GM18519 (cell line): ENCODE data around the gene IRF6.
"Not testable (repeated sequence)": the region's sequence is repeated elsewhere in the genome, so short reads cannot be mapped to it uniquely, and the experiment has no call there.

Experiments
- ATAC-seq: cut with Tn5 transposase; IDR thresholded peaks from one replicate; pipeline ENCODE4 v1.9.1; 2021; ENCODE audit warnings: mild to moderate bottlenecking, moderate library complexity; ENCODE audit not compliant: unreplicated experiment, low FRiP score

The IRF6 gene

DNA sequence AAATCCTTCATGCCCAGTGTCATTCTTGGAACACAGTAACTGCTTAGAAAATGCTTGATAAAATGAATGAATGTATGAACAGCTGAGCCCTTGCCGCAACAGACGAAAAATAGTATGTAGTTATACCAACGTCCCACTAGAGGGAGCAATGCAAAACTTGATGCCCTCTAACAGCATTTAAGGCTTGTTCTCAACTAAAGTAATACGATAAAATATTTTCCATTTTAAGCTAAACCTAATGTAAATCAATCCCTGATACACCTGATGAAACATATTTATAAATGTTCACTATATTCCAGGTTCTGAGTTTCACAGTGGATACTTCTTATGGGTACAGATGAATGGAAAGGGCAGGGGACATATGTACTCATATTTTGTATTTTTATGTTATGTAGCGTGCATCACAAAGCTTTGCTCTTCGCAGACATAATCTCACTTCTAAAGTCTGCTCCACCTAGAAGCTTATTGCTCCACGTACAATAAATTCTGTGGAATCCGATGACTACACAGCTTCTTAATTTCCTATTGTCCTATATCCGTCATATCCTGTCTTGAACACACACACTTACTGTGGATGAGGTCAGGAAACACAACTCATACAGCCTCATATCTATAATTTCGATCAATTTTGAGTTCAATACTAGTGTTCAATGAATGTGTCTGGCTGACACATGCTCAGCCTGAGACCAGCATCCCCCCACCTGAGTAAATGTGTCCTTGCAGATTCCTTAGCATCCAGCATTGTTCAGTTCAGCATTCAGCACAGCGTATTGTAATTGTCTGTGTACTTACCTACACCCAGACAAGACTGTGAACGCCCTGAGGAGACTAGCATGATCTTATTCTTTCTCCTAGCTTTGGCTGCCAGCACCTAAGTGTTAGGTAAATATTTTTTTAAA is 17.4 kb upstream of the IRF6 start:
- ATAC-seq = no peak

DNA sequence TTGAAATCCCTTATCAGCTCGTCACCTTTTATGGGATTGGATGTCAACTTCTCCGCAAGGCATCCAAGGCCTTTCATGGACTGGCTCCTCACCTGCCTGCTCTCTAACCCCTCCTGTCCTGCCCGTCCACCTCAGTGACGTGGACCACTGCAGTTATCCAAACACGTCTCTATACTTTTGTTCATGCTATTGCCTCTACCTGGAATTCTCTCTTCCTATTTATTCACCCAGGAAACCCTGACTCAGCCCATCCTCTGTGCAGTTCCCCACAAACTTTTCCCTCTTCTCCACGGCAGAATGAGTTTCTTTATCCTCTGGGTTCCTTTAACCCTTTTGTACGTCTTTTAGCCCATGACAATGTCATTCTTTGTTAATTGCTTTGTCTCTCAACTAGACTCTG is 16.8 kb upstream of the IRF6 start:
- no peak for ATAC-seq

DNA sequence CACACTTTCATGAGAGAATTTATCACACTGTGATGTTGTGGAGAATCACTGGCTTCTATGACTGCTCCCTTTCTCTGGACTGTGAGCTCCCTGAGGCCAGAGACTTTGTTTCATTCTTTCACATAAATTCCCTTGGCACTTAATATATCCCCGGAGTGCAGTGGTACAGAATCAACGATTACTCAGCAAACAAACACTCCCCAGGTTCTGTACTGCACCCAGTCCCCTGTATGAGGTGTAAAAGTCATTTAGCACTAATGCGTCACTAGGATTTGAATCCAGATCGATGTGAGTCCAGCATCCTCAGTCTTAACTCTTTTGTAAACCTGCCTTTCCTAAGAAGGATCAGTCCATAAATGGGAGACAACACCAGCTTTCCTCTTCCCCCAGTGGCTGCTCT is 15.0 kb upstream of the IRF6 start:
- no peak for ATAC-seq

DNA sequence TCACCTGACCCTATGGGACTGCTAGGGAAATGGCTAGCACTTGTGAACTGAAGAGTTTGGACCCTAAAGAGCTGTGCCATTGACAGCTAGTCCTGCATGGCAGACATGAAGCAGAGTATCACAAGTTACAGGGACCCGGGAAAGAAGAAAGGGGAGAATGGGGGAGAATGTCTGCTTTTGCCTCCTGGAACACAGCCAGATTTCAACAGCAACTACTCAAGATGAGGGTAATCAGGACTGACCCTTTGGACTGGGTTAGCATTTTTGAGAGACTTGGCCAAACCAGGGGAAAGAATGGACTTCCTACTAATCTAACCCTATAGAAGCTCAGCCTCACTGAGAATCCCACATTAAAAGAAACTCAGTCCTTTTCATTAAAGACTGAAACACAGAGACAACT is 13.1 kb upstream of the IRF6 start:
- no peak for ATAC-seq

DNA sequence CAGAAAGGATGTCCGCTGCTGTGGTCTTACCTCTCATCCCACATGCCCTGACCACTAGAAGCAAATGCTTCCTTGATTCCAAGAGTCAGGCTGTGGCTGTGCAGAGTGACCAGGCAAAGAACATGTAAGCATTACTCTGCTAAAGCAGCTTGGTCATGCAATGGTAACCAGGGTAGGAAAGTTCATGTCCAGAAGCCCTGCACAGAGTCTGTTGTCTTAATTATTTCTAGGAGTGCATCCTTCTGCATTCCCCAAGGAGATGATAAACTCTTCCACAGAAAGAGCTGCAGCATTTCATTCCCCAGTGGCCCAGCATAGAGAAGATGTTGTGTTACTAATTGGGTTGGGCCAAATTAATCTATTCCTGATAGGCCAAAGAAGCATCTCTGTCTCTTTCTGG is 11.7 kb upstream of the IRF6 start:
- ATAC-seq = no peak

DNA sequence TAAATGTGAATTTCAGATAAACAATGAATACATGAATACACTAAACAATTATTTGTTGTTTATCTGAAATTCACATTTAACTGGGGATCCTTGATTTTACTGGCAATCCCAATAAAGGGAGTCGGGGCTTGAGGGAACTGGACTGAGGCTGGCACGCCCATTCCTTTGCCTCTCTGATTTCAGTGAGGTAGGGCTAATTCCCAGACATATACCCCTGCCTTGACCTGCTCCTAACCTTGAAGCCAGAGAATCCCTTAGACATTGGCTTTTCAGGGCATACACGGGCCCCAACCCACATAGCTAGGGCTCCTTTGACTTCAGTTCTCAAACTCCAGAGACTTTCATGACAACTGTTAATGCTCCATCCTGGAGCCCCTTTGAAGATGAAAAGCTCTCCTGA is 11.0 kb upstream of the IRF6 start:
- ATAC-seq = no peak

DNA sequence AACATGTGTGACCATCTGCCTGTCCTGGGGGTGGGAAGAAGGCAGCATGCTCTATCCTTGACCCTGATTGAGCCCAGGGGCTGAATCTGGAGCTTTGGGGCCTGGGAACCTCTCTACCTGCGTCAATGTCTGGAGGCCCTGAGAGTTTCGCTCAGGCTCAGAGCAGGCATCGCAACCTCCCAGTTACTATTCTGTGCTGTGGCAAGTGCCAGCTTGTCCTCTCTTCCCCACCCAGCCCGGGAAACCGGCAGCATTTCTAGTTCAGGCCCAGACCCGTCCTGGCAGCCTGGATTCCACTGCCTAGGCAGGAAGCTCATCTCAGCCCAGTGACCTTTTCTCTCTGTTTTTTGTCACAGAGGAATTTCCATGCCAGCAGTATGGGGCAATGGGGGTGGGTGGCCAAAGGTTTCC is 10.0 kb upstream of the IRF6 start:
- no peak for ATAC-seq

DNA sequence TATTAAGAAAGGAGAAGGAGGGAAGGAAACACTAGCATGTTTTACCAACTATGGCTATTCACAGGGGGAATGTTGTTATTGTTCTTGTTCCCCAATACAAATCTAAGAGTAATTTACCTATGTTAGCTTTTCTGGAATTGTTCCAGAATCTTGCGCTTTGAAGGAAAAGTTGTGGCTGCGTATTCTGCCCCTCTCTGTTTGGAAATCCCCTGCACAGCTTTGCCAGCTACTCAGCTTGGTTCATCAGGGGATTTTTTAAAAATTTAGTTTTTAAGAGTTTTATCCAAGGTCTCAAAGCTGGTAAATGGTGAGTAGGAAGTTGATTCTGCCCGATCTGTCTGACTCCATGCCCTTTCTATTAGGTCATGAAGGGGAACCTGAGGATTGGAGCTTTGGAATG is 9.5 kb upstream of the IRF6 start:
- ATAC-seq = no peak

DNA sequence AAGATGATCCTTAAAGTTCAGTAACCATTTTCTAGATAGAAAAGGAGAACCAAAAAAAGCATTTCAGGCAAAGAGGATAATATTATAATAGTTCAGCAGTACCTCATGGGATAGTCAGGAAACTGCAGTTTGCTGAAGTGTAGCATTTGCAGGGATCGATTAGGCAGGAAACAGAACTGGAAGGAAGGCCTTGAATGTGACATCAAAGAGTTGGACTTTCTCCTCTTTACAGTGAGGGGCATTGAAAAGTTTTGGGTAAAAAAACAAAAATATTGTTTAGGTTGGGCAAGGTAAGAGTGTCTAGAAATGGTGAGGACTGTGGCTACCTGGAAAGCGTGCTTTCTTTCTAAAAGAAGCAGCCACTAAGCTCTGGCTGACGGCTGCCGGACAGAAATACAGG is 8.0 kb upstream of the IRF6 start:
- no peak for ATAC-seq

DNA sequence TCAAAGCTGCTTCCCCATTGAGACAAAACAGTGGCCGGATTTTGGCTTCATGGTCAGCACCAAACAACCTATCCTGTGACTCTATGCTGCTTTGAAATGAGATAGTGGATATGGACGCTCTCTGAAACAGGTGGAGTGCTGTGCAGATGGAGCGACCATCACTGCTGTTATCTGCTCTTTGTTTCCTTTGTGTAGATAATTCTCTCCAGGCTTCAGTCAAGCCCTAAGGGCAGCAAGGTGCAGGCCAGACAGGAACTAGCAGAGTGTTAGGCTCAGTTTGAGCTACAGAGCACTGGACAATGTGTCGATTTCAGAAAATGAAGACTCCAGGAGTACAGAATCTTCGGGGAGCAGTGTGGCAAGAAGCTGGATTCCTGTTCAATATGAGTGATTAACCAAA is 4.8 kb upstream of the IRF6 start:
- no peak for ATAC-seq

DNA sequence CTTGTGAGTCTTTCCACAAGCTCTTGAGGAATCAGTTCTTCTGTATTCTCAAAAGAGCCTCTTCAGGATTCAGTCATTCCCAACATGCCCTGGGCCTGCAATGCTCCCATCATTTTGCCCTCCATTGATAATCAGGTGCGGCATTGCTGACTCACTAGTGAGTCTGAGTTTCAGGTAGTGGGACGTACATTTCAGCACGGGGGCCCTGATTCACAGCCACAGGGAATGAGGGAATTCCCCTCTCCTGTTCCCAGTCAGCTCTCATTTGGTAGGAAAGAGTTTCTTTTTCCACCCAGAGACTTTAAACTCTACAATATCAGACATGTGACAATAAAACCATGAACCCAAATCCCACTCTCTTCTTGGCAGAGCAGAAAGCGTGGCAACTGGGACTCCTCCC is 3.7 kb upstream of the IRF6 start:
- no peak for ATAC-seq

DNA sequence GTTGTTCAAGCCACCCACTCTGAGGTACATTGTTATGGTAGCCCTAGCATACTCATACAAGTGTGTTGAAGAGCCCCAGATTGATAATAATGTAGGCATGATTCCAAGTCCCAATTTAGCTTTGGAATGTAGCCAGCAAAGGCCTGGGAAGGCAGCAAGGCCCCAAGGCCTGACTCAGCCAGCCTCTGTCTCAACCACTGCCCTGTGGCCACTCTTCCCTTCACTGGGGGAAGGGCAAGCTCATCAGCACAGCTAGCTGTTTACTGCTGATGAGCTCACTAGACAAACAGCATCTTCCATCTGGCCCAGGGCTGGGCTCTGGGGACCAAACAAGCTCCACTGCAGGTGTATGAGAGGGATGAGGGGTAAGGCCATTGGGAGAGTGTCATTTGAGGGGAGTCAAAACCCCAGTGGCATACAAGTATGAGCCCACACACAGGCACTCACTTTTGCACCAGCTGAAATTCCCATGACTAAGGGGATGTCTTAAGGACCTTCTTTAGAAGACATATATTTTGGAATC is 2.2 kb upstream of the IRF6 start:
- no peak for ATAC-seq

DNA sequence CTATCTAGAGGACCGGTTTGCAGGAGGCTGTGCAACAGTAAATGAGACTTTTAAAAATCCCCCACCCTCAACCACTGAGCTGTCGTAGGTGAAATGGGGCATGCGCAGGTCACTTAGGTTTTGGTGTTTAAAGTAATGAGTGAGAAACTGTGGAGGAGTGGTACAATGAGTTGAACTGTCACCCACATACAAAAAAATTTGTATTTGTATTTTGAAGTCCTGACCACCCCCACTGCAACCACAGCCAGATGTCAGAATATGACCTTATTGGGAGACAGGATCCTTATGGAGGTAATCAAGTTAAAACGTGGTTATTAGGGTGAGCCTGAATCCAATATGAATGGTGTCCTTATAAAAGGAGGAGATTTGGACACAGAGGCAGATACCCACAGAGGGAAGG is 1.6 kb upstream of the IRF6 start:
- no peak for ATAC-seq

DNA sequence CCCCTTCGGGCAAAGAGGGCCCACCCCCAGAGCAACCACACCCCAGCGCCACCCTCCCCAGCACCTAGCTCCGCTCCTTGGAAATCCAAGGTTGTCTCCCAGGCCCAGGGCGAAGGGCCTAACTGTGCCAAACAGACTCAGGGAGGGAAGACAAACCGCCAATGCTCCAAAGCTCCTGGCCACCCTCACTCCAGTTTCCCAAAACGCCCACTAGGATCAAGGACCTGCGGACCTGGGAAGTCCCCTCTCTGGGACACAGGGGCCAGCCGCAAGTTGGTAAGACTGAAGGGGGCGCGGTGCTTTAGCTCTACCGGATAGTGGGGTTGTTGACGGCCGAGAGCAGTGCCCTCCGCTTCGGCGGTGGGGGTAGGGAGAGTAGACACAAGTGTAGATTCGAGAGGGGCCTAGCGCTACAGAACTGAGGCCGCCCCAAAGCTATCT is 581 bp downstream of the IRF6 start:
- ATAC-seq = no peak

DNA sequence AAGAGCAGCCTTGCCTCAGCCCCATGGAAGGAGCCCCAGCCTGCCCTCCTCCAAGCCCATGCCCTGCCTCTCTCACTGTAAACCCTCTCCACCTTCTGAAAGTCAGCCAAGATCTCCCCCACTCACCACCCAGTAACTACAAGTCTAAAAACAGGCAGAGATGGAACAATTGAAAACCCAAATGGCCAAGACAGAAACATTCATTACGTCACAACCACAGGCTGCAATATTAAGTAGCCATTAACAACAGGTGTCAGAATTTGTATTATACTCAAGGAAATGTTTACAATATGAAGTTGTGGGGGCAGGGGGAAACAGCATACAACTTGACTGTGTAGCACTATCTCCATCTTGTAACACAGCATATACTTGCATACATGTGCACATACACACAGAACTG is 2.4 kb downstream of the IRF6 start:
- no peak for ATAC-seq

DNA sequence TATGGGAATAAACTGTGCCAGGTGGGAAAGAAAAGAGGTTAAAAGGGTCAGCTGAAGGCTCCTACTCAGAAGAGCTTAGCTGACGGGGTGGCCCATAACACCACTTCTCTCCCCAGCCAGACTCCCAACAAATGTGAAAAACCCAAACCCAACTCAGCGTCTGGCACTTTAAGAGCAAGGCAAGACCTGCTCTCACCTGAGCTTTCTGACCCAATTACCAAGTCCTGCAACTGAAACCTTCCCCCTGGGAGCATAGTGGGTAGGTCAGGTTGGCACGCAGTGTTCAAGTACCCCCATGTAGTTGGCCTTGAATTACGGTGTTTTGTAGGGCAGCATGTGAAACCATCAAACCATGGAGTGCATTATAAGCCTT is 3.2 kb downstream of the IRF6 start:
- ATAC-seq = no peak

DNA sequence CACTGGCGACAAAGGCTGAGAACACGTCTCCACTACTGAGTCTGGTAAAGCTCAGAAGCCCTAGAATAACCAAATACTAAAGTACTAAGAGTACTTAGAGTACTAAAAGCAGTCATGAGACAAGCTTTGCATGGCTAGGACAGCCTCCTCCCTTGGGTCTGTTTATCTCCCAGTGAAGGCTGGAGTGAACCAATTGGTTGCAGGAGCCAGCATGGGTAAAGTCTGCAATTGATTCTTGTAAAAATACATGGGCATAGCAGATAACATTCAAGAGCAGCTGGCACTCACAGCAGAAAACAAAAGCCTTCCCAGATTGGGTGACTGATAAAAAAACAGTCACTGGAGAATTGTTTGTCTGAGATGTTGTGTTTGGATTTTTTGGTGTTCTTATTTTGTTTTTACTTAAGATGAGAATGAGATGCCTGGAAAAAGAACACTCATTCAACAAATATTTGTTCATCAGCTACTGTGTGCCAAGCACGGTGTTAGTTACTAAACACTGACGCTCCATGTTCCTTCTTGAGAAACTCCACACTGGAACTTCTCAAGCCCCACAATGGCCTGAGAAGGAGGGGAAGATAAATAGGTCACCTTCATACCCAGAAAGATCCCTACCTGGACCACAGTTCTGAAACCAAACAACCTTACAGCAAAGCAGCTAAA is 3.7 kb downstream of the IRF6 start:
- ATAC-seq = no peak

DNA sequence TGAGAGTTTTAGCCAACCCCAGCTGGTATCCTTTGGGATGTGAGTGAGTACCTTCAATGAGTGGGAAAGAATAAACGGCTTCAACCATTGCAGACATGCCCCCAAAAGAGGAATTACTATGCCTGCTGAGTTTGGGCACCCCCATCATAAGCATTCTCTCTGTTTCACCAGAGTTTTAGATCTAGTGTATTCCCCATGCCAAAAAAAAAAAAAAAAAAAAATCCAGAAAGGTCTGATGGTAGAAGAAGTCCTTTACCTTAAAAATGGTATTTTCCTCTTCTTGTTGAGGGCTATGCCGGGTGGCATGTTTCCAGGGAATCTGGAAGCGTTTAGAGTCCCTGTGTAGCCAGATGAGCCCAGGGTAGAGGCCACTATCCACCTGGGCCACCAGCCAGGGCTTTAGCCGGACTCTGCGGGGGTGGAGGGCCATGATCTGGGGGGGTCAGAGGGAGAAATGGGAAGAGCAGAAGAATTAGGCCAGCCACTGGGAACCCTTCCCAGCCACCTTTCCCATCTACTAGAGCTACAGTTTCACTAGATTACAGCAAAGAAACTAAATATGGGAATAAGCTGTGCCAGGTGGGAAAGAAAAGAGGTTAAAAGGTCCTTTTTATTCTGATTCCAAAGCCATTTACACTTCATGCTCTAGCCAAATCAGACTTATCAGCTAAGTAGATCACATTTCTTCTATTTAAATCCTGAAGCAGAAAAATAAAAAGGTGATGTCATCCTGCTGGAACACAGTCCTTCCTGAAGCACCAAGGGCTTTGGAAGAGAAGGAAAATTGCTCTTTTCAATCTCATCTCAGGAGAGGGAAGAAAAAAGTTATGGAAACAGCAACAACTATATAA is 4.7 kb downstream of the IRF6 start:
- ATAC-seq = no peak

DNA sequence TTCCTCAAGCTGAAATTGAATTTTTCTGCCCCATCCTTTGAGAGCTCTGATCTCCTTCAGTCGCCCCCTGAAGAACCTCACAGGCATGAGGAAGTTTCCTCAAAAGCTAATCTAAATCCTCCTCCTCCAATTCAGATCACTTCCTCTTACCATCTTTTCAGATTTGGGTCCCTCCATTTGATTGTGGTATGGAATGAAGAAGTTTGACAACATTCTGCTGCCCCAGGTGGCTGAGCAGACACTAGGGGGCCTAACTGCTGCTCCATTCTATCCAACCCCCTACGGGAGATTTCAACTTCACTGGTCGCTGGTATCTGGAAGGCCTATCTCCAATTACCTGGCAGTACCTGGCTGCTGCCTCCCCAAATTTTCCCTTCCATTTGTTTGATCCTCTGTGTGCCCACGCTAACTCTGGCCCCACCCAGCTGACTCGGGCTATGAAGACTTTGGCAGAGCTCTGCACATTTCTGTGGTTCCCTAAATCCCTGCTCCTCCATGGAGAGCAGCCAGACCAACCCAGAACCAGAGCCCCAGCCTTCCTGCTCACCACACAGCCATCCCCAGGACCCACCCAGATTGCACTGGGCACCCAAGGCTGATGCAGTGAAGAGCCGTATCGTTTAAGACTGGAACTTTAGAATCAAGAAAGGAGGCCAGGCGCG is 7.8 kb downstream of the IRF6 start:
- no peak for ATAC-seq

DNA sequence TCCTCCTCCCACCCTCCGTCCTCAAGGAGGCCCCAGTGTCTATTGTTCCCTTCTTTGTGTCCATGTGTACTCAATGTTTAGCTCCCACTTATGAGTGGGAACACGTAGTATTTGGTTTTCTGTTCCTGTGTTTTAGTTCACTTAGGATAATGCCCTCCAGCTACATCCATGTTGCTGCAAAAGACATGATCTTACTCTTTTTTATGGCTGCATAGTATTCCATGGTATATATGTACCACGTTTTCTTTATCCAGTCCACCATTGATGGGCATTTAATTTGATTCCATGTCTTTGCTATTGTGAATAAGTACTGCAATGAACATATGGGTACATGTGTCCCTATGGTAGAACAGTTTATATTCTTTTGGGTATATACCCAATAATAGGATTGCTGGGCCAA is 12.2 kb downstream of the IRF6 start:
- not testable (repeated sequence) for ATAC-seq

DNA sequence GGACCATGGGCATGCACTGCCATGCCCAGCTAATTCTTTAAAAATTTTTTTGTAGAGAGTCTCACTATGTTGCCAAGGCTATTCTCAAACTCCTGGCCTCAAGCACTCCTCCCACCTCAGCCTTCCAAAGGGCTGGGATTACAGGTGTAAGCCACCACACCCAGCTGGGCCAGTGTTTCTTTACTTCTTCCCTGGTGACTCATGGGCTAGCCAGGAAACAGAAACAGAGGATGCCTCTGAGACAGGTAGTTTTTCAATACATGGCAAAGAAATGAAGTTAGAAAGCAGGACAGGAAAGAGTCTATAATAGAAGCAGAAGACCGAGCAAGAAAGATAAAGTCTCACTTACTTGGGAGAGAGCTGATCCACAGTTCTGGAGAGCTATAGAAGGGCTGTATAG is 14.0 kb downstream of the IRF6 start:
- no peak for ATAC-seq
